IMR-90 (cell line): ENCODE data around the gene SLC12A6.

Source experiments
- BHLHE40 ChIP-seq: fragments of 150-350 bp; IDR thresholded peaks from 2 replicates; pipeline ENCODE4 v1.6.1; 2016; ENCODE audit warnings: mild to moderate bottlenecking, low read depth, low read length
- CHD1 ChIP-seq: IDR thresholded peaks from 2 replicates; pipeline ENCODE4 v1.6.1; 2012; ENCODE audit warnings: low read depth, low read length, improper control_type of control experiment
- MAFK ChIP-seq: IDR thresholded peaks from 2 replicates; pipeline ENCODE4 v1.6.1; 2012; ENCODE audit warnings: low read depth, low read length, improper control_type of control experiment
- NFE2L2 ChIP-seq: fragments of 150-350 bp; IDR thresholded peaks from 2 replicates; pipeline ENCODE4 v1.6.1; 2016; ENCODE audit warnings: low read depth, mild to moderate bottlenecking, low read length
- POLR2A ChIP-seq: IDR thresholded peaks from 2 replicates; pipeline ENCODE4 v1.6.1; 2012; ENCODE audit warnings: mild to moderate bottlenecking, low read depth, low read length
- RAD21 ChIP-seq: IDR thresholded peaks from 2 replicates; pipeline ENCODE4 v1.6.1; 2012; ENCODE audit warnings: low read length, improper control_type of control experiment
- RCOR1 ChIP-seq: IDR thresholded peaks from 2 replicates; pipeline ENCODE4 v1.6.1; 2012; ENCODE audit warnings: mild to moderate bottlenecking, low read length, improper control_type of control experiment; ENCODE audit not compliant: insufficient replicate concordance
- RFX5 ChIP-seq: IDR thresholded peaks from 2 replicates; pipeline ENCODE4 v1.8.0; 2012; ENCODE audit warnings: low read depth, mild to moderate bottlenecking, low read length, moderate library complexity
- TF ChIP-seq, protein P1 (sequence below): conservative IDR thresholded peaks from 2 replicates; pipeline ENCODE4 v1.5.1; 2012; ENCODE audit warnings: mild to moderate bottlenecking, low read depth, low read length, improper control_type of control experiment
- TF ChIP-seq, protein P2 (sequence below): fragments of 150-350 bp; IDR thresholded peaks from 2 replicates; pipeline ENCODE4 v1.6.1; 2017; ENCODE audit warnings: mild to moderate bottlenecking, antibody characterized with exemption, low read length, low read depth

DNA sequence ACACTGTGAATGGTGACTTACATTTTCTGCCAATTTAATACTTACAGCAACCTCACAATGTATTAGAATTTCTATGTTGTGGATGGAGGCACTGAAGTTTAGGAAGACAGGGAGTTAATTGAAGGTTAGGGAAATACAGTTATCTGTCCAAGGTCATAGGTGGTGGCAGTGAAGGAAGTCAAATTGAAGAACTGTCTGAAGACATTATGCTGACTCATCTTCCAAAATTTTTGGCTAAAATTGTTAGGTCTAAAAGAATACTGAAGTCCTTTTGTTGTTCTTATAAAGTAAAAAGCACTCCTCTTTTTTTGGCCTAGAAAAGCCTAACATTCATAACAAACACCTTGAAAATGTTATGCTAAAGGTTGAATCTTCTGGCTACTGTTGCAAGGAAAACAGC is 85.0 kb downstream of the SLC12A6 start:
- TF ChIP-seq BHLHE40 (no peak), POLR2A (no peak), RFX5 (no peak), RAD21 (no peak), RCOR1 (no peak), CHD1 (no peak), NFE2L2 (peak; percentile 74), MAFK (peak; percentile 69)
- TF ChIP-seq, protein P1, sequence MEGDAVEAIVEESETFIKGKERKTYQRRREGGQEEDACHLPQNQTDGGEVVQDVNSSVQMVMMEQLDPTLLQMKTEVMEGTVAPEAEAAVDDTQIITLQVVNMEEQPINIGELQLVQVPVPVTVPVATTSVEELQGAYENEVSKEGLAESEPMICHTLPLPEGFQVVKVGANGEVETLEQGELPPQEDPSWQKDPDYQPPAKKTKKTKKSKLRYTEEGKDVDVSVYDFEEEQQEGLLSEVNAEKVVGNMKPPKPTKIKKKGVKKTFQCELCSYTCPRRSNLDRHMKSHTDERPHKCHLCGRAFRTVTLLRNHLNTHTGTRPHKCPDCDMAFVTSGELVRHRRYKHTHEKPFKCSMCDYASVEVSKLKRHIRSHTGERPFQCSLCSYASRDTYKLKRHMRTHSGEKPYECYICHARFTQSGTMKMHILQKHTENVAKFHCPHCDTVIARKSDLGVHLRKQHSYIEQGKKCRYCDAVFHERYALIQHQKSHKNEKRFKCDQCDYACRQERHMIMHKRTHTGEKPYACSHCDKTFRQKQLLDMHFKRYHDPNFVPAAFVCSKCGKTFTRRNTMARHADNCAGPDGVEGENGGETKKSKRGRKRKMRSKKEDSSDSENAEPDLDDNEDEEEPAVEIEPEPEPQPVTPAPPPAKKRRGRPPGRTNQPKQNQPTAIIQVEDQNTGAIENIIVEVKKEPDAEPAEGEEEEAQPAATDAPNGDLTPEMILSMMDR: no peak
- TF ChIP-seq, protein P2, sequence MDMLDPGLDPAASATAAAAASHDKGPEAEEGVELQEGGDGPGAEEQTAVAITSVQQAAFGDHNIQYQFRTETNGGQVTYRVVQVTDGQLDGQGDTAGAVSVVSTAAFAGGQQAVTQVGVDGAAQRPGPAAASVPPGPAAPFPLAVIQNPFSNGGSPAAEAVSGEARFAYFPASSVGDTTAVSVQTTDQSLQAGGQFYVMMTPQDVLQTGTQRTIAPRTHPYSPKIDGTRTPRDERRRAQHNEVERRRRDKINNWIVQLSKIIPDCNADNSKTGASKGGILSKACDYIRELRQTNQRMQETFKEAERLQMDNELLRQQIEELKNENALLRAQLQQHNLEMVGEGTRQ: no peak
